HG02588 (cell line): ENCODE results near the gene ARSB.
"Not testable (repeated sequence)": the region's sequence is repeated elsewhere in the genome, so short reads cannot be mapped to it uniquely, and the experiment has no call there.

Source experiments
- ATAC-seq: cut with Tn5 transposase; IDR thresholded peaks from one replicate; pipeline ENCODE4 v1.9.1; 2021; ENCODE audit warnings: mild to moderate bottlenecking, moderate library complexity; ENCODE audit not compliant: unreplicated experiment

The ARSB gene

GRCh38 chr5:78758169-78758839 is 226.8 kb downstream of the ARSB start:
- peak; percentile 70 for ATAC-seq

DNA sequence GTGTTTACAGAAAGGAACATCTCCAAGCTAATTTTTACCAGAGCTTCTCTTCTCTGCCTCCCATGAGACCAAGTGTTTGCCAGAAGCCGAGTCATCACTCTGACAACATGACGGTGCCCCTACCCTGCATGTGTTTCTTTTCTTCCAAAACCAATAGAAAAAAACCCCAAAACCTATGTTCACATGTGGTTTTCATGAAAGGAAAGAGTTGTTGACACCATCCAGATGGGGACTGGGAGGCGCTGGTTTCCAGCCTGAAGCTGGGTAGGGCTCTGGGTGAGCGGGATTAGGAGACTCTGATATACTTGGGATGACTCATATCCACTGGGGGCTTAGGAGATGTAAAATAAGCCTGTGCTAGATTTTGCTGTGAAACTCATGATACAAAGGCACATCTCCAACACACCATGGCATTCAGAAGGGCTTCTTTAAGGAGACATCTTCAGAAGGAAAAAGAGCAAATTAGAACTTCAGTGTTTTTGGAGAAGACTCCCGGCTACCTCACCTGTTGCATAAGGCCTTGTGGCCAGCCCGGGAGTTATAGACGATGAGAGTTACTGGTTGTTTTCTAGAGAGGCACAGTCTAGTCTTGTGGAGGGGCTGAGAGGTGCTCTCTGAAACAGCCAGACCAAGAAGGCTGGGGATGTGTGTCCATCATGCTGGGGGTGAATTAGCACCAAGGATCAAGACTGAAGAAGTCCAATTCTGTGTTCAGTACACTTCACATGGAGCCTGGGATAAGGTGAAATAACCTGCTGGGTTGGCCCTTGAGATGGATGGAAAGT is 227.6 kb downstream of the ARSB start:
- peak; percentile 48 for ATAC-seq

GRCh38 chr5:78756858-78757257 is 228.3 kb downstream of the ARSB start:
- peak; percentile 4 for ATAC-seq

DNA sequence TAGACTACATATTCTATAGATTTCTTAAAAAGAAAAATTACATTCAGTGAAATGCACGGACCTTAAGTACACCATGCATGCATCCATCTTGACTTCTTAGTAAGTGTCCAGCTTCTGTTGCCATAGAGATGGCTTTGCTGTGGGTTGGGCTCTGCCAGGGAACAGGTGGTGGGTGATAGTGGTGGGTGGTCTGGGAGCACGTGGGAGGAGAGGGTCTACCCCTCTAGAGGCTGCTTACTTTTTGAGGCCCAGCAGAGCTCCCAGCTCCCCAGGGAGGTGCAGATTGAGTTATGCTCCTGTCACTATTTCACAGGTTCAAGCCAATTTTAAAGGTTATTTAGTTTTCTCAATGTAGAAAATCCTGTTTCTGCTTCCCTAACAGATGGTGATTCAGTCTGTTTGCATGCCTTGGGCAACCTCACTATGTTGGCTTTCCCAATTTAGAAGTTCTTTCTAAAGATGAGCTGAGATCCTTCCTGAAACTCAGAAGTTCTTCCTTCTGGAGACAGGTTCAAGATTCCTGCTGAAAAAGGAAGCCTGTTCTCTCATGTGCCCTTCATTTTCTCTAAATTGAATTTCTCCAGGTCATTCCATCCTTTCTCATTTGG is 229.2 kb downstream of the ARSB start:
- no peak for ATAC-seq

DNA sequence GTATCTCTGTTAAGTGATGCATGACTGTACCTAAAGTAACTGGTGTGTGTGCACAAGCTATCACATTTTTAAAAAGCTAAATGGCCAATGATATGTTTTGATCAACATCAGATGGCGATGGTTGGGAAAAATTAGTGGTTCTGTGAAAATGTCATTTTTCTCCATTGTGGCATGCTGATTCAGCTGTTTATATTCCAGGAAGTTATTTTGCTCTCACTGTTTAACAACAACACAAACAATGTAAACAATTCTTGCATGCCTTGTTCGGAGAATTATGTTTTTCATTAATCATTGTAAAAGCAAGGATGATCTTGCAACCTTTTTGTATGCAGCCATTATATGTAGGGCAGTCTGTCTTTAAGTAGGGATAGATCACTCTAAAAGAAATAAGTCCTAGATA is 230.5 kb downstream of the ARSB start:
- ATAC-seq = no peak

DNA sequence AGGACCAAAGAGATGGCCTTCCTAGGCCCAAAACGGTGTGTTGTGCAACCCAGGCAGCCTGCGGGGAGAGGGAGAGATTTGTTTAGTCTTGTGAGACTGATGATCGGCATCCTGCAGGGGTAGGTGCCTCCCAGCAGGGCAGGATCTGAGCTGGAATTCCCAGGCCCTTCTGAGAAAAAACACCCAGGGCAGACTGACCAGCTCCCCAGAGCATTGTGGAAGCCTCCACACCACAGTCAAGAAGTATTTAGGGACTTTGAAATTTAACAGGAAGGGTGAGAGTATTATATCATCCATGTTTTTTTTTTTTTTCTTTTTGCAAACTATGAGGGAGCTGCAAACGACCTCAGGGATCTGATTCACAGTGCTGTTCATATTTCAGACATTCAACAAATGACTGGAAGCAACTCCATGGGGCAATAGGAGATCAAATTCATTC is 232.0 kb downstream of the ARSB start:
- ATAC-seq = no peak

- no peak for ATAC-seq
Observed at GRCh38 chr5:78751872-78752271, 233.2 kb downstream of the ARSB start.

GRCh38 chr5:78750281-78750680 is 234.8 kb downstream of the ARSB start:
- no peak for ATAC-seq

DNA sequence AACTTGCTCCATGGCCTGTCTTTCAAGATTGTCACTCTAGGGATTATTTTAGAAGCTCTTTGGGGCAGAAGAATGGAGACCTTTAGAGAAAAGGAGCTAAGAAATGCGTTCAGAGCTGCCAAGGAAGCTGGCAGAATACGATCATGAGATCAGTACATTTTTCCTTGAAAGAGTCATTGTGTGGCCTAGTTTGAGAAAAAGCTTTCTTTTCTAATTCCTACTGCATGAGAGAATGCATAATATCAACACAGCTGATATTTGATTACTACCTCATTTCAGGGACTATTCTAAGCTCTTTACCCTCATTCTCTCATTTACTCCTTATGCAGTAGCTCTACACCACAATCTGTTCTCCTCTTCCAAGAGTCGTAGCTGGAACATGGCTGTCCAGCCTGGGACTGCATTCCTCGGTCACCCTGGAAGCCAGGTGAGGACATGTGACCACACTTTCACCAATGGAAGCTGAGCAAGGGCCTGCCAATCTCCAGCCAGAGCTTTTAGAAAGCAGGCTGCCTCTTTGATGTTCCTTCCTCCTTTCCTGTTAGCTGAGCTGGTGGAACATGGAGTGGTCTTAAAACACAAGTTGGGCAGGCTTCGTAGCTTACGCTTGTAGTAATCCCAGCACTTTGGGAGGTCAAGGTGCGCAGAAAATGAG is 237.3 kb downstream of the ARSB start:
- ATAC-seq = no peak

GRCh38 chr5:78747055-78747454 is 238.1 kb downstream of the ARSB start:
- ATAC-seq = no peak

GRCh38 chr5:78746021-78746770 is 238.9 kb downstream of the ARSB start:
- ATAC-seq = no peak

DNA sequence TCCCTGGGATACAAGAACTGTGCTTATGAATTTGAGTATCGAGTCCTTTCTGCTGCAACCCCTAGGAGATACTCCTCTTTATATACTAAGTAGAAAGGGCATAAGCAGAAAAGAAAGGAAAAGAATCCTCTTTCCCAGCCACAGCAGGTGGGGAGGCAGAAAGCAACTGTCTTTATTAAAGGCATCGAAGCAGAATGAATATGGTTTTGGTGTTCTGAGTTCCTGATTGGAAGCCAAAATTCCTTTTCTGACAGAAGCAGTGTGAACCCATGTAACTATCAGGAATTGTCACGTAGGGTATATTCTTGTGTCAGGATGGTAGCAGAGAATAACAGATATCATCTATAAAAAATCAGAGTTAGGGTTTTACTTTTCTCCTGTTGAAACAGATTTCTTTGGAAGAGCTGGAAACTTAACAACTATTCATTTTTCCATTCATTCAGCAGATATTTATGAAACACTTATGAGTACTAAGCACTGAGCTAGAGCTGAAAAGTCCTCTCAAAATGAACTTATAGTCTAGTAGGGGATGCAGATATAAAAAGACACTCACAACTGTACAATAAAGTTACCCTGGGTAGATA is 240.1 kb downstream of the ARSB start:
- ATAC-seq = no peak

DNA sequence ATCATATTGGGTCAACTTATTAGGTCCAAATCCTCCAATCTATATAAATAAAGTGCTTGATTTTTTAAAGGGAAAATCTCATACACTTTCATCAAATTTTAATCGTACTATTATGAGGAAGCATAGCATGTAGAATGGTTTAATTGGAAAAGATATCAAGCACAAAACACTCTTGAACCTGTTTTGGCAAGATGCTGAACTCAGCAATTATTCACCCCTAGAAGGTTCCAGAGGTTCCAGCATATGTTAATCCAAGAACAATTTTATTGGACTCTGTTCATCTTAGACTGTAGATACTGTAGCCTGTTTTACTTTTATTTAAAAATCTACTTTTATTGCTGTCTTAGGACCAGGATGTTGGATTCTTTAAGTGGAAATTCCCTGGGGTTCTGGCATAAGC is 244.1 kb downstream of the ARSB start:
- no peak for ATAC-seq

- no peak for ATAC-seq
Observed at GRCh38 chr5:78738693-78739300, 246.3 kb downstream of the ARSB start.

- no peak for ATAC-seq
Observed at GRCh38 chr5:78738104-78738503, 247.0 kb downstream of the ARSB start.

DNA sequence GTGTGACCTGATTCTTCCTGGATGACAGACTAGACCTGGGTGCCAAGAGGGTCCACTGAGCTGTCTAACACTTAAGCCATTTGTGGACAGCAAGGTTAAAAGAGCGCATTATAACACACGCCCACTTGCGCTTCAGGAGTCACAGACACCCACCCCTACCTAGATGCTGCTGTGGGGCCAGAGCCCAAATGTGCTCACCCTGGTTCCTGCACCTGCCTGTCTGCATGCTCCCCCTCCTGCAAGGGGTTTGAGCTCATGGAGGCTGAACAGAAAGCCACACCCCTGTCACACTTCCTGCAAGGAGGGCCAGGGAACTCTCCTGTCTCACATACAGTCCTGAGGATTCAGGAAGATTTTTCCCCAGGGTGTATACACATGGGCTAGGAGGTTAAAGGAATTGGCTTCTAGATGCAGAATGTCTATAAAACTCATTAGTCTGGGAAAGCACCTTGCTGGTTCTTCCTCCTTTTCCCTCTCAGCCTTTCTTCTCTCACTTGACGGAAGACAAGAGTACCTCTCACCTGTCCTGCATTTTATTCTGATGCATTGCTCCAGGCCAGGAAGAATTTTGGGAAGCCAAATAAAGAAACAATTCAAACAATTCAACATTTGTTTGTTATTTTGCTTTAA is 249.2 kb downstream of the ARSB start:
- no peak for ATAC-seq

GRCh38 chr5:78734950-78735349 is 250.2 kb downstream of the ARSB start:
- ATAC-seq = no peak

DNA sequence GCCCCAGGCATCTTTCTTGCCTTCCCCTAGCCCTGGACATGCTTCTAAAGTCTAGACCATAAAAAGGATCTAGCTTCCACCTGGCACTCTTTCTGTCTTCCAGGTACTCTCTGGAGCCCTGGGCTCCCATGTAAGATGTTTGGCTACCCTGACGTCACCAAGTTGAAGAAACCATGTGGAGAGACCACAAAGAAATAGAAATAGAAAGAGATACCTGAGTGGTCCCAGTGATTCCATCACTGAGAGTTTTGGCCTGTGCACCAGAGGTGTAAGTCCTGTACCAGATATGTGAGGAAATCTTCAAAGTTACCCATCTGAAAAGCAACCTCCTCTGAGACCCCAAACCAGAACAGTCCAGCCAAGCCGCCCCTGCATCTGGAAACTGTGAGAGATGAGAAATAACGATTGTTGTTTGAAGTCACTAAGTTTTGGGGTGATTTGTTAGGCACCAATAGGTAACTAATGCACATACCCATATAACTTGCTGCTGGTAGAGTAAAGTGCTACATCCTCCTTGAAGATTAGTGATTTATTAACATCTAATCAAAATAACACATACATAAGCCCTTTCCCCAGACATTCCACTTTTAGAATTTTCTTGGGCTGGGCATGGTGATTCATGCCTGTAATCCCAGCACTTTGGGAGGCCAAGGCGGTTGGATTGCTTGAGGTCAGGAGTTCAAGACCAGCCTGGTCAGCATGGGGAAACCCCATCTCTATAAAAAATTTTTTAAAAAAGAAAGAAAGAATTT is 250.8 kb downstream of the ARSB start:
- no peak for ATAC-seq

DNA sequence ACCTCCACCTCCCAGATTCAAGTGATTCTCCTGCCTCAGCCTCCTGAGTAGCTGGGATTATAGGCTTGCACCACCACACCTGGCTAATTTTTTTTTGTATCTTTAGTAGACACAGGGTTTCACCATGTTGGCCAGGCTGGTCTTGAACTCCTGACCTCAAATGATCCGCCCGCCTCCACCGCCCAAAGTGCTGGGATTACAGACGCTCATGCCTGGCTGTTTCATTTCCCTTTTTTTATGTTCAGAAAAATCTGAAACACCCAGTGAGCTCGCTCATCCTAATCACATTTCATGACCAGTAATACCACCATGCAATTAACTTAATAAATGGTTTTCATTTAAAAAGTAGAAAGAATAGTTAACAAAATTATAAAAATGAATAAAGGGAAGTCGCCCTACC is 252.4 kb downstream of the ARSB start:
- ATAC-seq = not testable (repeated sequence)
